NCI-H510A treated with DMSO at 0.1 percent for 48 hours (cell line): ENCODE results near the gene EXT2.

Experiments used
- DNase-seq: peaks from one replicate; lab custom pipeline; 2025; lab: John Stamatoyannopoulos, UW

EXT2 gene

GRCh38 chr11:44095506-44096359, at the start of gene EXT2:
Gene EXT2, plus strand, starts transcription at chr11:44095678. Its CDS starts 12,035 bp downstream, at chr11:44107713.
- peak; percentile 66 for DNase-seq

DNA sequence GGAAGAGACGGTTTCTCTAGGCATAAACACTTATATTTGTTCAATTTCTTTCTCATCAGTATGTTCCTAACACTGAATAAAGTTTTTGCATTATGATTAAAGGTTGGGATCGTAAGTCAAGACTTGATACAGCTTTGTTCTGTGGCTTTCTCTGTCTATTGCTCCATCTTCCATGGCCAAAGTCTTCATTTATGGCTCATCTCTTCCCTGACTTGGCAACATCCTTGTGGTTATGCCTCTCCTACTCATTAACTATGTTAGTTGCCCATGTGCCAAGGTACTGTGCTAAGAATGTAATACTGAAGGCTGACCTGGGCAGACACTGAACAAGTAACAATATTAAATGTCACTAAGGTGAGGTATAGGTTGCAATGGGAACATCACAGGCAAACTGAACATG, 49.3 kb upstream of the EXT2 start:
- no peak for DNase-seq

DNA sequence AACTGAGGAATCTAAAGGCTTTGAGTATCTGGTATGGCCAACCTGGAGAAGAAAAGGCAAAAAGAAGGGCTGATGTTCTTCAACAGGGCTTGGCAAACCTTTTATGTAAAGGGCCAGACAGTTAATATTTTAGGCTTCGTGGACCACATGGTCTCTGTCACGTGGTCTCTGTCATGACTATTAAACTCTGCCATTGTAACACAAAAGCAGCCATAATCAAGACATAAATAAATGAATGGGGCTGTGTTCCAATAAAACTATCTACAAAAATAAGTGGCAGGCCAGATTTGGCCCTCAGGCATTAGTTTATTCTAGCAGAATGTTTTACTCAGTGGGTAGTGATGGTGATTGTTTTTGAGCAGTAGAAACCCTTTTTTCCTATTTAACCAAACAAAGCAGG, 48.2 kb upstream of the EXT2 start:
- DNase-seq: no peak

- DNase-seq: no peak
Observed at GRCh38 chr11:44047931-44048431, 47.5 kb upstream of the EXT2 start, which contains the start of gene ACCSL. Gene ACCSL, plus strand, starts transcription at chr11:44047981. Its CDS starts 56 bp downstream, at chr11:44048037.

DNA sequence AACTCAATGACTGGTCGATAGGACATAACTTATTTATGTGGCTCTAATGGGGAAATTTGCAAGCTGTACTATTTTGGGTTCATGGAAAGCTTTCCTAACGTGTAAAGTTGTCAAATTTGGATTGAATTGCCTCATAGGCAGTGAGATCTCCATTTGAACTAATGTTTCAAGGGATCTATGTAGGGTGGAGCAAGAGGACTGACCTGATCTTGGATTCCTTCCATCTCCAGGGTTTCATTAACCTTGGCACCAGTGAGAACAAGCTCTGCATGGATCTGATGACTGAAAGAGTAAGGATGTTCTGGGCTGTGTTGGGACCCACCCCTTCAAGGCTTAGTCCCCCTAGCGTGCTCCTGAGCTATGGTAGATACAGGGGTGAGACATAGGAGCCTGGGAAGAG, 45.6 kb upstream of the EXT2 start:
- DNase-seq: no peak

GRCh38 chr11:44051171-44051570, 44.3 kb upstream of the EXT2 start:
- DNase-seq: no peak

- no peak for DNase-seq
Observed at GRCh38 chr11:44057340-44057739, 38.1 kb upstream of the EXT2 start.

DNA sequence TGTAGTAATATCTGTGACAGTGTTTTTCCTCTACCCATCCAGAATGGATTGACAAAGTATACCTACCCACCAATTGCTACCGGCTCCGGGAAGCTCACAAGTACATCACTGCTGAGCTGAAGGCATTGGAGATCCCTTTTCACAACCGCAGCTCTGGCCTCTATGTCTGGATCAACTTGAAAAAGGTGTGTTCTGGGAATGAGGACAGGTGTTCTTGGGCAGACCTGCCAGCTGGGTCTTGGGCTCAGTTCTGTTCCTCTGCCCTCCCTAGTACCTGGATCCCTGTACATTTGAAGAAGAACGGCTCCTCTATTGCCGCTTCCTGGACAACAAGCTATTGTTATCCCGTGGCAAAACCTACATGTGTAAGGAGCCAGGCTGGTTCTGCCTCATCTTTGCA, 37.2 kb upstream of the EXT2 start:
- DNase-seq: no peak

DNA sequence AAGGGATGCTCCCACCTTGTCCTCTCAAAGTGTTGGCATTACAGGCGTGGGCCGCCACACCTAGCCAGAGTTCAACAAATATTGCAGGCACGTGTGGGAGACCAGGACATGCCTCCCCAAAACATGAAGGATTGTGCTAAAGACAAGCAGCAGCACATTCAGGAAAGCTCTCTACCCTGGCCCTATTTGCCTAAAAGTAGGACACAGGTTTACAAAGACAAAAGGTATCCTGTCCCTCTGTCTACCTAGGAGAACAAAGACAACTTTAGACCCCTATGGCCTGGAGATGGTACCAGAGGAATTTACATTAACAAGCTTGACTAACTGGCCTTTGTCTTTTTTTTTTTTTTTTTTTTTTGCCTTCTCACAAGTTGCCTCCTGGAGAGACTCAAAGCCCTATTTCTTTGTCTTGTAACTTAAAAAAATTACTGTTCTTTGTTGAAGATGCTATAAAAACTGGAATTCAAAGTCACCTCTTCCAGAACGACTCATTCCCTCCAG, 30.3 kb upstream of the EXT2 start:
- DNase-seq: no peak

DNA sequence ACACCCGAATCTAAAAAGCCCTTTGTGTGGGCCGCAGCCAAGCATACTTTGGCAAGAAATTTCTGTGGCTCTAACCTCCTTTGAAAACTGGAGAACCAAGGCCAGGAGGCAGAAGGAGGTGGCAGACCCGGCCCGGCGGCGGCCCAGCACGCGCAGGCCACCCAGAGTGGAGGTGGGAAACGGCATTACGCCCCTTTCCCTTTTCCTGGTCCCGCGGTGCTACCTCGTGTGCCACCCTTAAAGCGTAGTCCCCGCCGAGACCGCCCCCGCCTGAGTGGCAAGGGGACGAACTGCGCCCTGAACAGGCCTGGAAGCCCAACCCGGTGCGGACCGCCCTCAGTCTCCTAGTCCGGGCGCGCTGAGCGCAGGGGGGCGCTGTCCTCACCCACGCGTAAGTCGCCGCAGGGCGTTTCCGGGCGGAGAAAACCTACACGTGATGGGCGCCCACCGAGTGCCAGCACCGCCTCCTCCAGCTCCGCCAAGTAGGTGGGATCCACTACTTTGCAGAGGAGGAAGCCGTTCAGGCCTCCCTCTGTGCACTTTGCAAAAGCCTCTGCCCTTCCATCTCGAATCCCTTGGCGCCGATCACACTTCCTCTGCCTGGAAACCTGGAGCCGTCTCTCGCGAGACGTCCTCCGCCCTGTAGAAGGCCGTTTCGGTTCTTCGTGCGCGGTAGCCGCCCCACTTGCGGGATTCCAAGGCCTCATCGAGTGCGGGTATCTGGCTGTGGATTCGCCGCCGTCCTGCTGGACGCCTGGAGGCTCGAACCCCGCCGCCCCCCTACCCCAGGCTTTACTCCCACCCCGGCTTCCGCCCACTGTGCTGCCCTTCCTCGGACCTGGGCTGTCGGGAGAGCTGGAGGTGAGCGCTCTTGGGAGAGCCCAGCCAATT, 29.4 kb upstream of the EXT2 start, which contains the start of gene ACCS:
ACCS (plus strand) TSS at position 430 of the 891 bp plus-strand sequence. CDS start 1,358 bp downstream, outside the sequence.
- peak; percentile 21 for DNase-seq

GRCh38 chr11:44066732-44067141, 28.7 kb upstream of the EXT2 start:
- DNase-seq: no peak

- no peak for DNase-seq
Observed at GRCh38 chr11:44067266-44067665, 28.2 kb upstream of the EXT2 start.

DNA sequence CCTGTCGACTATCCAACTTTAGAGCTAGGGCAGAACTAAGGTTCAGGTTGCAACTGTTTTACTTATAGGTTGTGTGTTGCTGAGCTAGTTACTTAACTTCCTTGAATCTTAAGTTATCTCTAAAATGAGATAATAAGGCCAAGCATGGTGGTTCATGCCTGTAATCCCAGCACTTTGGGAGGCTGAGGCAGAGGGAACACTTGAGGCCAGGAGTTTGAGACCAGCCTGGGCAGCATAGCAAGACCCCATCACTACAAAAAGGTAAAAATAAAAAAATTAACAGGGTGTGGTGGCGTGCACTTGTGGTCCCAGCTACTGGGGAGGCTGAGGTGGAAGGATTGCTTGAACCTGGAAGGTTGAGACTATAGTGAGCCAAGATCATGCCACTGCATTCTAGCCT, 27.3 kb upstream of the EXT2 start:
- no peak for DNase-seq

DNA sequence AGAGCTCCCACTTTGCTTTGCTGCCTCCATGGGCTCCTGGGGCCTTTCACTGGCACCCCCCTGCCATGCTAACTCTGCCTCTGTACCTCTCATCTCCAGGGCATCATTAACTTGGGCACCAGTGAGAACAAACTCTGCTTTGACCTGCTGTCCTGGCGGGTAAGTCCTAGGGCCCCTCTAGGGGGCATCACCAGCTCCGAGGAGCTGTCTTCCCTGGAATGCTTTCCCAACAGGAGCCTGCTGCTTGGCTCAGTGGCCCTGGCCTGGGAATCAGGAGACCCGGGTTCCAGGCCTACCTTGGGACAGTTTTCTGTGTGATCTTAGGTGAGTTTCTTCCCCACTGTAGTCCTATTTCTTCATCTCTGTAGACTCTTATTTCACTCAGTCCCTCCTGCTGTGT, 24.3 kb upstream of the EXT2 start:
- DNase-seq: no peak

GRCh38 chr11:44072757-44073658, 22.5 kb upstream of the EXT2 start:
- no peak for DNase-seq

DNA sequence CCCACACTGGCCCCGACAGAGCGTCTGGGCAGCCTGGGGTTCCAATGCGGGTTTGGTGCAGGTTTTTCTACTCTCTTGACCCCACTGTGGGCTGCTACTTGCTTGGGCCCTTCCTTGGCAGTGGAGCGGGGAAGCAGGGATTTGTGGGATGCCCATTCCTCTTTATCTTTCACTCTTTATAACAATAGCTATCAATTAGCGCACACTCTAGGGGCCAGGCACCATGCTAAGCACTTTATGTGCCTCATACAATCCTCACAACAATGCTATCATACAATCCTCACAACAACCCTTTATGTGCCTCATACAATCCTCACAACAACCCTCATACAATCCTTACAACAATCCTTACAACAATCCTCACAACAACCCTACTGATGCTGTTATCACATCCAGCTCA, 16.7 kb upstream of the EXT2 start:
- no peak for DNase-seq

- no peak for DNase-seq
Observed at GRCh38 chr11:44079376-44079775, 16.1 kb upstream of the EXT2 start.

- DNase-seq: no peak
Observed at GRCh38 chr11:44080951-44081350, 14.5 kb upstream of the EXT2 start.

GRCh38 chr11:44082645-44083044, 12.8 kb upstream of the EXT2 start:
- DNase-seq: no peak

DNA sequence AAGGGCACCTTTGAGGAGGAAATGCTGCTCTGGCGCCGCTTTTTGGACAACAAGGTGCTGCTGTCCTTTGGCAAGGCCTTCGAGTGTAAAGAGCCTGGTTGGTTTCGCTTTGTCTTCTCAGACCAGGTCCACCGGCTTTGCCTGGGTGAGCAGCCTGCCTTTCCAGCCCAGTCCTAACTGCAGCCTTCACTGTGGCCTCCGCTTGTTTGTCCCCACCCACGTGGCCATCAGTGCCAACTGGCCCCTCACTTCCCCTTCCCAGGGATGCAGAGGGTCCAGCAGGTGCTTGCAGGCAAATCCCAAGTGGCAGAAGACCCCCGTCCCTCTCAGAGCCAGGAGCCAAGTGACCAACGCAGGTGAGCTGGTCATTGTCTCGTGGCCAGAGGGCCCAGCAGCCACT, 12.0 kb upstream of the EXT2 start:
- DNase-seq: no peak

DNA sequence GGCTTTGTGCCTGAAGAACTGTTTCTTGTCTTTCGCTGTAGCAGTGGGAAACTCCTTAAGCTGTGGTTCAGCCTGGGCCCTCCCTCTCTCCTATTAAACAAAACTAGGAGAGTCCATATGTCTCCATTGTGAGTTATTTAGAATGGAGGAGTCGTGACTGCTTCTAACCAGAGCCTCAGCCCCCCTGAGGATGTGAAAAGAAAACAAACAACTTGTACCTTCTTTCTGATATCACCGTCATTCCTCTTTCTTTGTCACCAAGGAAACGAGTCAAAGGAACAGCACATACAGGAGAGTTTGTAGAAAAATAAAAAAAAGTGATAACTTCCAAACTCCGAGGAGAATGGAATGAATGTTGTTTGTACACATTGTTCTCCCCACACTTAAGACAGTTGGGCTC, 11.6 kb upstream of the EXT2 start:
- DNase-seq: no peak
